HCT116 (cell line): ENCODE results near the gene KRT74.

Experiments used
- CBX3 ChIP-seq: IDR thresholded peaks from 2 replicates; pipeline ENCODE4 v1.6.1; 2012; ENCODE audit warnings: low read depth
- EGR1 ChIP-seq: IDR thresholded peaks from 2 replicates; pipeline ENCODE4 v1.6.1; 2012; ENCODE audit warnings: low read depth
- JUND ChIP-seq: IDR thresholded peaks from 2 replicates; pipeline ENCODE4 v1.6.1; 2012
- POLR2AphosphoS5 ChIP-seq: IDR thresholded peaks from 2 replicates; pipeline ENCODE4 v1.6.1; 2011; ENCODE audit warnings: mild to moderate bottlenecking, low read depth, low read length, moderate library complexity
- RAD21 ChIP-seq: IDR thresholded peaks from 2 replicates; pipeline ENCODE4 v1.6.1; 2012; ENCODE audit warnings: low read depth, mild to moderate bottlenecking
- SRF ChIP-seq: IDR thresholded peaks from 2 replicates; pipeline ENCODE4 v1.6.1; 2012; ENCODE audit warnings: low read depth
- ZNF274 ChIP-seq: fragments of 200-500 bp; sonication (Bioruptor generic); IDR thresholded peaks from 2 replicates; pipeline ENCODE4 v1.6.1; 2014; ENCODE audit warnings: mild to moderate bottlenecking, low read depth, low read length, inconsistent platforms
- TF ChIP-seq, protein P1 (sequence below), 3 experiments: fragments of 200-600 bp in 1 of 3; sonication (generic) in 1 of 3; IDR thresholded peaks in 2 of 3; conservative IDR thresholded peaks in 1 of 3; 2 replicates each; pipeline ENCODE4 v1.5.1; 2012 to 2017; ENCODE audit warnings: low read depth in 2 of 3, low read length in 2 of 3, antibody characterized with exemption in 1 of 3, borderline replicate concordance in 1 of 3, control low read depth in 1 of 3, mild to moderate bottlenecking in 1 of 3, mixed read lengths in 1 of 3, mixed run types in 1 of 3, moderate library complexity in 1 of 3; ENCODE audit not compliant: insufficient read depth in 1 of 3
- TF ChIP-seq, protein P2 (sequence below): IDR thresholded peaks from 2 replicates; pipeline ENCODE4 v1.6.1; 2012; ENCODE audit warnings: low read depth
- TF ChIP-seq, protein P3 (sequence below): IDR thresholded peaks from 2 replicates; pipeline ENCODE4 v1.6.1; 2012
- TF ChIP-seq, protein P4 (sequence below): IDR thresholded peaks from 2 replicates; pipeline ENCODE4 v1.6.1; 2012

DNA sequence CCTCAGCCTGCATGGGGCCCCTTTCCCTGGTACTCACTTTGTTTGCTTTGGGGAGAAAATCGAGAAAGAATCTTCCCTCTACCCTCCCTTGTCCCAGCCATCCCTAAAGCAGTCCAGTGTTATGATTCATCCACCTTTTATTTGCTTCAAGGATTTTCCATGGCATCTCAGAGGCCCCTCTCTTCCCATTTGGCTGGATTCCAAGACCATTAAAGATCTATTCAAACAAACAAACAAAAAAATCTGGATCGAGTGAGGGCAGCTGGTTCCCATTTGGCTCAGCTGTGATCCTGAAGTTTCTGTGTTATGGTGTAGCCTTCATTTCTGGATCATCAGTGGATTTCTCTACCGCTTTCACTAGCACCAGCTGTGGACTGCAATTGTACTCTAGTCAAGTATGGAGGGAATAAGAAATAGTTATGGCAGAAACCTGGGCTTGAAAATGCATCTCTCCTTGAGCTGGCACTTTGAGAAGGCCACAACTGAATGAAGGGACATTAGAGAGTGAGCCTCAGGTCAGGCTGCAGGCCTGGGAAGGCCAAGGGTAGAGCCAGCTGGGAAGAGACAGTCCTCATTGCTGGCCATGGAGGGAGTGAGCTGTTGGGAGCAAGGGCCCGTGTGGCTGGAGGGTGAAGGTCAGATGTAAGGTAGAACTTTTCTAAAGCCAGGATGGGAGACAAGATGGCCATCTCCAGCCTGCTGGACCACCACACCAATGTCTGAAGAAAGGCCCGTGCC, 34.4 kb downstream of the KRT74 start:
- TF ChIP-seq, protein P1, sequence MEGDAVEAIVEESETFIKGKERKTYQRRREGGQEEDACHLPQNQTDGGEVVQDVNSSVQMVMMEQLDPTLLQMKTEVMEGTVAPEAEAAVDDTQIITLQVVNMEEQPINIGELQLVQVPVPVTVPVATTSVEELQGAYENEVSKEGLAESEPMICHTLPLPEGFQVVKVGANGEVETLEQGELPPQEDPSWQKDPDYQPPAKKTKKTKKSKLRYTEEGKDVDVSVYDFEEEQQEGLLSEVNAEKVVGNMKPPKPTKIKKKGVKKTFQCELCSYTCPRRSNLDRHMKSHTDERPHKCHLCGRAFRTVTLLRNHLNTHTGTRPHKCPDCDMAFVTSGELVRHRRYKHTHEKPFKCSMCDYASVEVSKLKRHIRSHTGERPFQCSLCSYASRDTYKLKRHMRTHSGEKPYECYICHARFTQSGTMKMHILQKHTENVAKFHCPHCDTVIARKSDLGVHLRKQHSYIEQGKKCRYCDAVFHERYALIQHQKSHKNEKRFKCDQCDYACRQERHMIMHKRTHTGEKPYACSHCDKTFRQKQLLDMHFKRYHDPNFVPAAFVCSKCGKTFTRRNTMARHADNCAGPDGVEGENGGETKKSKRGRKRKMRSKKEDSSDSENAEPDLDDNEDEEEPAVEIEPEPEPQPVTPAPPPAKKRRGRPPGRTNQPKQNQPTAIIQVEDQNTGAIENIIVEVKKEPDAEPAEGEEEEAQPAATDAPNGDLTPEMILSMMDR (IDR thresholded peaks at IDR 0.05 in 2 of 3, conservative IDR thresholded peaks at IDR 0.05 in 1 of 3; ENCODE audit: borderline replicate concordance in 1 of 3, insufficient read depth in 1 of 3, low read depth in 2 of 3, low read length in 2 of 3): no peak
- TF ChIP-seq JUND: no peak
- TF ChIP-seq ZNF274: no peak
- TF ChIP-seq, protein P2, sequence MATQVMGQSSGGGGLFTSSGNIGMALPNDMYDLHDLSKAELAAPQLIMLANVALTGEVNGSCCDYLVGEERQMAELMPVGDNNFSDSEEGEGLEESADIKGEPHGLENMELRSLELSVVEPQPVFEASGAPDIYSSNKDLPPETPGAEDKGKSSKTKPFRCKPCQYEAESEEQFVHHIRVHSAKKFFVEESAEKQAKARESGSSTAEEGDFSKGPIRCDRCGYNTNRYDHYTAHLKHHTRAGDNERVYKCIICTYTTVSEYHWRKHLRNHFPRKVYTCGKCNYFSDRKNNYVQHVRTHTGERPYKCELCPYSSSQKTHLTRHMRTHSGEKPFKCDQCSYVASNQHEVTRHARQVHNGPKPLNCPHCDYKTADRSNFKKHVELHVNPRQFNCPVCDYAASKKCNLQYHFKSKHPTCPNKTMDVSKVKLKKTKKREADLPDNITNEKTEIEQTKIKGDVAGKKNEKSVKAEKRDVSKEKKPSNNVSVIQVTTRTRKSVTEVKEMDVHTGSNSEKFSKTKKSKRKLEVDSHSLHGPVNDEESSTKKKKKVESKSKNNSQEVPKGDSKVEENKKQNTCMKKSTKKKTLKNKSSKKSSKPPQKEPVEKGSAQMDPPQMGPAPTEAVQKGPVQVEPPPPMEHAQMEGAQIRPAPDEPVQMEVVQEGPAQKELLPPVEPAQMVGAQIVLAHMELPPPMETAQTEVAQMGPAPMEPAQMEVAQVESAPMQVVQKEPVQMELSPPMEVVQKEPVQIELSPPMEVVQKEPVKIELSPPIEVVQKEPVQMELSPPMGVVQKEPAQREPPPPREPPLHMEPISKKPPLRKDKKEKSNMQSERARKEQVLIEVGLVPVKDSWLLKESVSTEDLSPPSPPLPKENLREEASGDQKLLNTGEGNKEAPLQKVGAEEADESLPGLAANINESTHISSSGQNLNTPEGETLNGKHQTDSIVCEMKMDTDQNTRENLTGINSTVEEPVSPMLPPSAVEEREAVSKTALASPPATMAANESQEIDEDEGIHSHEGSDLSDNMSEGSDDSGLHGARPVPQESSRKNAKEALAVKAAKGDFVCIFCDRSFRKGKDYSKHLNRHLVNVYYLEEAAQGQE: no peak
- TF ChIP-seq, protein P3, sequence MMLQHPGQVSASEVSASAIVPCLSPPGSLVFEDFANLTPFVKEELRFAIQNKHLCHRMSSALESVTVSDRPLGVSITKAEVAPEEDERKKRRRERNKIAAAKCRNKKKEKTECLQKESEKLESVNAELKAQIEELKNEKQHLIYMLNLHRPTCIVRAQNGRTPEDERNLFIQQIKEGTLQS: no peak
- TF ChIP-seq, protein P4, sequence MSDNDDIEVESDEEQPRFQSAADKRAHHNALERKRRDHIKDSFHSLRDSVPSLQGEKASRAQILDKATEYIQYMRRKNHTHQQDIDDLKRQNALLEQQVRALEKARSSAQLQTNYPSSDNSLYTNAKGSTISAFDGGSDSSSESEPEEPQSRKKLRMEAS: no peak
- TF ChIP-seq POLR2AphosphoS5: no peak
- TF ChIP-seq CBX3: no peak
- TF ChIP-seq EGR1: no peak
- no peak for TF ChIP-seq SRF
- no peak for TF ChIP-seq RAD21
